GM18951 (cell line): ENCODE results near the gene MPPED1.

Experiments used
- POLR2A ChIP-seq: IDR thresholded peaks from 4 replicates; pipeline ENCODE4 v1.6.1; 2011; ENCODE audit warnings: mild to moderate bottlenecking; ENCODE audit not compliant: insufficient read length, insufficient read depth; ENCODE audit errors: extremely low read depth
- in situ Hi-C: fragments of 300-500 bp; cut with MboI; formaldehyde crosslinking; loops from one replicate; pipeline ENCODE4 v1.12.0; 2022; ENCODE audit warnings: low sequenced_read_pairs, mixed read lengths, inconsistent platforms; ENCODE audit not compliant: unreplicated experiment

MPPED1 gene

DNA sequence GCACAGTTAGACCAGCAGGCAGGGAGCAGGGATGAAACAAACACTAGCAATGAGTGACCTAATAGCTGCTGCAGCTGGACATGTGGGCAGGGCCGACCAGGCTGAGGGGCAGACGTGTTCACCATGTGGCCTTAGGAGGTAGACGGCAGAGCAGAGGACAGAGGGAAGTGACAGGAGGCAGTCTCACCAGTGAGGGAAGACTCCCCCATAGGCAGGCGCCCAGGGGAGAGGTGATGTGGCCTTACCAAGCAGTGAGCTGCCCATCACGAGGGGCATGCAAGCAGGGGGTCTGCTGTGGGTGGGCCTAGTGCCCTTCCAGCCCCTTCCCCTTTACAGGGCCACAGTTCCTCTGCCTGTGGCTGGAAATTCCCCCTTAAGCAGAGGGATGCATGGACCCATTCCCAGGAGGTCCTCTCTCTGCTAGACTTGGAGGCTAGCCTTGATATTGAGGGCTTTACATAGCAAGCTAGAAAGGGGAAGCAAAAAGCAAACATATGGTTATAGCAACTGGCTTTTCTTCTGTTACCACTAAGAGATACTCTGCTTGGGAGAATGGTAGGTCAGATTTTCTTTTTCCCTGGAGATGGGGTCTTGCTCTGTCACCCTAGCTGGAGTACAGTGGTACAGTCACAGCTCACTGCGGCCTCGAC is 67.6 kb downstream of the MPPED1 start:
- no peak for TF ChIP-seq POLR2A
- in situ Hi-C loops, result no loop called here

DNA sequence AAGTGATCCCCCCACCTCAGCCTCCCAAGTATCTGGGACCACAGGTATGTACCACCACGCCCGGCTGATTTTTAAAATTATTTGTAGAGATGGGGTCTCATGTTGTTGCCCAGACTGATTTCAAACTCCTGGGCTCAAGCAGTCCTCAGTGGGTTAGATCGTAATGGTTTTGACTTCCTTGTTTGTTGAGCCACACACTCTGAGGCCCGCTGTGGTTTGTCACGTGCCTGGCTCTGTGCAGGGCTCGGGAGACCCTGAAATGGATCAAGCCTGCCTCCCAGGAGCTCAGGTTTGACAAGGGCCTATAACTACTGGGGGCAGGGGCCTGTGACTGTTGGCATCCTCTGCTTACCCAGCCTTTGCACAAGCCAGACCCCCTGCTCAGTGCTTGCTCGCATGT is 68.1 kb downstream of the MPPED1 start:
- no peak for TF ChIP-seq POLR2A
- in situ Hi-C loops, result no loop called here

DNA sequence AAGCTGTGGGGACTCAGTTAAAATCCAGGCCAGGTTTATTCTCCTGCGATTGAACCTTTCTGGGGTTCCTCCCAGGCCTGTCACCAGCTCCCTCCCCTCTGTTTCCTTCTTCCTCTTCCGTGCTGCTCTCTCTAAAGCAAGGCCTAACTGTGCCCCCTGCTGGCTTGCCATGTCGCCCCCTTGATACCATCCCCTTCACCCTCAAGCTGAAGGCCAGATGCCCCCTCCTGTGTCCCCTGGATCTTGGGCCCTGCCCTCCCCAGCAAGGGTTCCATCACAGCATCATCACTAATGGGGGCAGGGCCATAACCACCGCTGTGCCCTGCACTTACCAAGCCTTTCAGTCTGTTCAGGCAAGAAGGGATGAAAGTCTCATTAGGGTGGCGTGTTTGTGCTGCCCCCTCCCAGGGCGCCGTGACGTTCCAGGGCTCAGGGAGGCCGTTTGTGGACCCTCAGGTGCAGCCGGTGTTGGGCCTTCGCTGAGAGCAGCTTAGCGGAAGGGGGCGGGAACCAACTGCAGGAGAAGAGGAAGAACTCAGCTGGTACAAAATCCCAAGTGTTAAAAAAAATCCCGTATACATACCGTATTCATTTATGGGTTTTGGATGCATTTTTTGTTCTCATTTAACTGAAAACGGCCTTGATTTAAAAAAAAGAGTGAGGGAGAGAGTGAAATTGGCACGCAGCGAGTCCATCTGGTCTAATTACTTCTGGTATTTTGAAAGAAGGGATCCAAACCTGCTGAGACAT is 69.9 kb downstream of the MPPED1 start:
- TF ChIP-seq POLR2A, result no peak
- in situ Hi-C loops, result no loop called here

DNA sequence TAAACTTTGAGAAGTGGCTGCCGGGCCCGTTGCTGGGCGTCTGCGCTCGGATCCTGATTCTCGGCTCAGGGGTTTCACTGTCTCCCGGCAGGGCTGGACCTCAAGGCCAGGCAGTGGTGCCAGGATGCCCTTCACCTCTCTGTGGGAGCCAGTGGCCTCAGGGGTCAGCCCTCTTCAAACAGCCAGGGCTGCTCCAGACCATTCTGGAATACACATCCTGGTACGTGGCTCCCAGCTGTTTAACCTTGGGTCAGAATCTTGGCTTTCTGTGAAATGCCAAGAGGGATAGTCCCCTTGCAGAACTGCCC is 70.5 kb downstream of the MPPED1 start:
- in situ Hi-C loops, result no loop called here
- TF ChIP-seq POLR2A, result no peak

DNA sequence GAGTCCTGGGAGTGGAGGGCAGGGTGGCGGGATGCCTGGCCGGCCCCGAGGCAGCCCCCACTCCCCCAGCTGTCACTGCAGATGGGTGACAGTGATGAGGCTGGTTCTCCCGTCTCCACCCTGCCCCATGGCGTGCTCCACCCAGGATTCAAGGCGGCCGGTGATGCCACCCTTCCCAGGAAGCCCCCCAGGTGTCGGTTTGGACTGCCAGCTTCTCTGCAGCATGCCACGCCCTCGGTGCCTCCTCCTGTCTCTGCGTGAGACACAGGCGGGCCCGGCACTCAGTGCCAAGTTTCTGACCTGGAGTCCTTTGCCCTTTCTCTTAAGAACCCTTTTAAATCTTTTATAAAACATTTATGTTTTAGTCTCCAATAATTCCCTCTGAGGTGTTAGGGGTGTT is 71.5 kb downstream of the MPPED1 start:
- in situ Hi-C loops, result no loop called here

DNA sequence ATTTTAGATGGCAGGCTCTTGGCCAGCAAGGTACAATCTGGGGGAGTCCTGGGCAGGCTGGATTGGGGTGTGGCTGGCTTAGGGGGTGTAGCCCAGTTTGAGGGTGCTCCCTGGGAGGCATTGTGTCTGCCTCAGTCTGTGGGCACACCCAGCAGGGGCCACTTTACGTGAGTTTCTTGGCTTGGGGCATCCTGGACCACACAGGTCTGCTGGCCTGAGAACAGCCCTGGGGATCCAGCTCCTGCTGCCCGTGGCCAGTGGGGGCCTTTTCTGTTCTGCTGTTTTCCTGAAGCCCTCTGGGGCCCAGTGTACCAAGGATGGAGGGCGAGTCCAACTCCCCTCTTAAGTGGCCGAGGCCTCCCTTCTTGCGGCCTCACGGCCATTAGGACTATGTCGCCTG is 71.9 kb downstream of the MPPED1 start:
- TF ChIP-seq POLR2A, result no peak
- in situ Hi-C loops, result no loop called here

More for the DNA sequence above, 71.5 kb downstream of the MPPED1 start:
- TF ChIP-seq POLR2A, result no peak

DNA sequence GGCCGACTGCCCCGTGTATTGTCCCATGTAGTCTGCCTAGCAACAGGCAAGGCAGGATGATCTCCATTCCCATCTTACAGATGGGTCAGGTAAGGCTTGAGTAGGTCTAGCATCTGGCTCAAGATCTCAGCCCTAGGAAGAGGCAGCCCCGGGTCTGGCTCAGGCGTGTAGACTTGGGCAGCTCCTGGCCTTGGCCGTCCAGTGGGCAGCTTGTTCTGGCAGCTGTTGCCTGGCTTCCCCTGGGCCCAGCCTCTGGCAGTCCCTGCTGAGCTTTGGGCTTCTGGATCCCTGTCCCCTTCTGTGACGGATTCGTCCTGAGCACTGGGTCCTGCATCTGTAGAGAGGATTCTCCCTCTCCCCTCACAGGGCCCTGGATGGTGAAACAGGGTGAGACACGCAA is 72.4 kb downstream of the MPPED1 start:
- TF ChIP-seq POLR2A, result no peak
- in situ Hi-C loops, result no loop called here

DNA sequence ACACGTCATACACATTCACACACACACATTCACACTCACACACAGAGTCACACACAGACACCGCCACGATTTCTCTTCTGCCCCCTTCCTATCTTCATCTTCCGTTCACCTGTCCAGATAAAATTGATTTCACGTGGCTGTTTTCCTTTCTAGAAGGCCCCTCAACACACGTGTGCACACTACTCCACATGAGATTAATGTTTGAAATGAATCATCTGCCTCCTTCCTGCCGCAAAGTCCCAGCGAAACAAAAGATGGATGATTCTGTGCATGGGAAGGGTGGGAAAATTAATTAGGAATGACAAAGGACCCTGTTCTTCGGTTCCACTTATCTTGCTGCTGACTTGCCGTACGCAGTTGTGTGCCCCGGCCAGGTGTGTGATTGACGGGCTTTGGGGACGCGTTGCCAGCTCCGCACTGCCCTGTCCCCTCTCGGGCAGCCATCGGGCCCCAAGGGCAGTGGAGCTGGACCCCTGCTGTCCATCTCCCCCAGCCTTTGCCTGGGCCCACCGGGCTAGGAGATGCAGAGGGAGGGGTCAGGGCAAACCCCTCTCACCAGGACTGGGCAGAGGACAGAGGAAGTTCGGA is 73.8 kb downstream of the MPPED1 start:
- in situ Hi-C loops, result no loop called here
- no peak for TF ChIP-seq POLR2A

DNA sequence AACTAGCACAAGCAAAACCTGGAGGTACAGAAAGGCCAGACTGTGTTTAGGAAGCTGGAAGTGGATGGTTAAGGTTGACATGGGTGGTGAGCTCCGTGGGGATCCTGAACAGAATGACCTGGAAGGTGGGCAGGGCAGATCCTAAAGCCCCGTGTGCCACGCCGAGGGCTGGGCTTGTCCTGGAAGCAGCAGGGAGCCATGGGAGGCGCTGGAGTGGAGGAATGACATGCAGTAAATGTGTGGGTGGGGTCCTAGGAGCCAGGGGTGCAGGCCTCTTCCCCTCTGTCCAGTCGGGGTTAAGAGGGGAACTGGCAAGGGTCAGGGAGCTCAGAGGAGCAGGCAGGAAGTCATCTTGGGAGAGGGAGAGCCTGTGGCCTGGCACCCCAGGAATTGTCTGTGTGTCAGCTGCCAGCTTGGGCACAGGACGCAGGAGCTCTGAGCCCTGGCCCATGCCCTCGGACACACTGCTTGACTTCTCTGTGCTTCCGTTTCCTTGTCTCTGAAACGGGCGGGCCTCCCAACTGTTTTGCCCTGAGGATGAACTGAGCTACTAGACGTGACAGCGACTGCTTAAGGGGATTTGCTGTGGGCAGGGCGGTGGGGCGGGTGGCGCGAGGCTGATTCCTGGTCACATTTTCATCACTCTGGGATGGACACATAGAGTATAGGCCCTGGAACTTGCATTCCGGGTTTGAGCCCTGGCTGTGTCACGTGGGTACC is 75.7 kb downstream of the MPPED1 start:
- in situ Hi-C loops, result no loop called here
- TF ChIP-seq POLR2A, result no peak

DNA sequence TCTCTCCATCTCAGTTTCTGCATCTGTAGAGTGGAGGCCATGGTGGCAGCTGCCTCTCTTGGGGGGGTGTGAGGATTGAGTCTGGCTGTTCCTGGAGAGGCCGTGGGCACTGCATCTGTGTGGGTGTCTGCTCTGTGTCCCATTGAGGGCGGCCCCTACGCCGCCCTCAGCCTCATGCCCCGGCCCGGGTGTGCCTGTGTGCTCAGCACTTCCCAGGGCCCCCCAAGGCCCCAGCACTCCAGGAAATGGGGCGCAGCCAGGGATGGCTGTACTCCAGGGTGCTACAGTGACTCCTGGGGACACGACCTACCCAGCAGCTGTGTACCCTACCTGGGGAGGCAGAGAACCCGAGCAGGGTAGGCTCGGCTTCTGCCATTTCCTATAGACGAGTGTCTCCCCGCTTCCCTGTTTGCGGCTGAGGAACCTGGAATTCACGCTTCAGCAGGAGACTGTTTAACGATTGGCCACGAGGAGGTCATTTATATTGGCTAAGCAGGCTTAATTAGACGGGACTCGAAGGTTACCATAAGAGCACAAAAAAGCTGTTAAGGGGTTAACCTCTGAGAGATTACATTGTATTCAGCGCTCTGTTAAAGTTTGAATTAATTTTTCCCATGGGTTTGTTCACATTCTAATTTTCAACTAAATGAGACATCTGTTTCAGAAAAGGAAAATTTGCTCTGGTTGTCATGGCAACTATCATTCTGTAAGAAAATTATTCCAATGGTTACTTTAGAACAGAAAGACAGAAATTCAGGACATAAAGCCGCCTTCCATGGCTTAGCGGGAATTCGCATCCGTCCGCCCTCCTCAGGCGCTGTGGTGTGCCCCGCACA is 76.4 kb downstream of the MPPED1 start:
- in situ Hi-C loops, result no loop called here
- no peak for TF ChIP-seq POLR2A

DNA sequence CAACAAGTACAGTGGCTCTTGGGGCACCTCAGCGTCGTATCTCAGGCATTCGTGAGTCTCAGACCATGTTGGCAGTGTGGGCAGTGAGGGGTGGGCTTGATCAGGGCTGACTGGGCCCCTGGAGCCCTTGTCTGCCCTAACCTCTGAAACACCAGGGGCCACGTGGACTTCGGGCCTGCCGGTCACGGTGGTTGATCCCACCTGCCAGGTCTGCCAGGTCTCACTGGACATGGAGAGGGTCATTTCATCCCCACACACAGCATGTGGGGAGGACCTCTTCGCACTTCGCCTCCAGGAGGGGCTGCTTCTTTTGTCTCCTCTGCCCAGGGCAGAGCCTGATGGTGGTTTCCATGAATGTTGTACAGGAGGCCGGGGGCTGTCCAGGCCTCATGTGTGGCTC is 77.1 kb downstream of the MPPED1 start:
- no peak for TF ChIP-seq POLR2A
- in situ Hi-C loops, result no loop called here

DNA sequence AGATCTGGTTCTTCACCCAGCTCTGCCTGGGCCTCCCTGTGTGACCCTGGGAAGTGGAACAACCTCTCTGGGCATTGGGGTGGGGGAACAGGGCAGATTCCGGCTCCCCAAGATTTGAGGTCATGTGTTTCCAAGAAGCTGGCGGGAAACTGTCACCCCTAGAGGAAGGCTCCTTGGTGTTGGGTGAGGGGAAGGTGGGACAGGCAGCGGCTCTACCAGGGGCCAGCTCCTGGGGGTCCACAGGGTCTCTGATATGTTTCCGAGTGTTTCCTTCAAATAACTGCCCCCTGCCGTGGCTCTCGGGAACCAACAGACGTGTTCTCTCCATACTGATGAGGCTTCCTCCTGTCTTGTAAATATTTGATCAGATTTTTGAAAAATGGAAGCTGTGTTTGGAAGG is 78.5 kb downstream of the MPPED1 start:
- in situ Hi-C loops, result no loop called here
- TF ChIP-seq POLR2A, result no peak

DNA sequence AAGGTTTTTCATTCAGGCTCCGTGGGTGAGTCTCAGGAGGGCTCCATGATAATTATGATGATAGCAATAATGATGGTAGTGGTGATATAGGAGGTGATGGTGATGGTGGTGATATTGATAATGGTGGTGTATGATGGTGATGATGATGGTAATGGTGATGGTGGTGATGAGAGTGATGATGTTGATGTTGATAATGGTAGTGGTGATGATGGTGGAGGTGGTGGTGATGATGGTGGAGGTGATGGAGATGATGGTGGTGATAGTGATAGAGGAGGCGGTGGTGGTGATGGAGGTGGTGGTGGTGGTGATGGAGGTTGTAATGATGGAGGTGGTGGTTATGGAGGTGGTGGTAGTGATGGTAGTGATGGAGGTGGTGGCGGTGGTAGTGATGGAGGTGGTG is 79.4 kb downstream of the MPPED1 start:
- in situ Hi-C loops, result no loop called here

DNA sequence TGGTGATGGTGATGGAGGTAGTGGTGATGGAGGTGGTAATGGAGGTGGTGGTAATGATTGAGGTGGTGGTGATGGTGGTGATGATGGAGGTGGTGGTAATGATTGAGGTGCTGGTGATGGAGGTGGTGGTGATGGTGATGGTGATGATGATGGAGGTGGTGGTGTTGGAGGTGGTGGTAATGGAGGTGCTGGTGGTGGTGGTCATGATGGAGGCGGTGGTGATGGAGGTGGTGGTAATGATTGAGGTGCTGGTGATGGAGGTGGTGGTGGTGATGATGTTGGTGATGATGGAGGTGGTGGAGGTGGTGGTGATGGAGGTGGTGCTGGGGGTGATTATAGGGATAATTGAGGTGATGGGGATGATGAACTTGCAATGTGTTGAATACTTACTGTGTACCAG is 79.9 kb downstream of the MPPED1 start:
- in situ Hi-C loops, result no loop called here
- TF ChIP-seq POLR2A, result no peak

More for the DNA sequence above, 79.4 kb downstream of the MPPED1 start:
- no peak for TF ChIP-seq POLR2A
